Occipital lobe (tissue), 2 donors: ENCODE measurements around the gene TRPM3. TPM values are rescaled to one million over a fixed set of nuclear protein-coding genes. Genes with fewer than 3 reads are reported as not detected.

Experiments
- DNase-seq: peaks from one replicate; lab custom pipeline; 2025; lab: John Stamatoyannopoulos, UW
- total RNA-seq: library from RNA; depleted of rRNA; stranded (reverse); fragments of >200 nt; gene quantifications from one replicate; pipeline ENCODE4 v1.2.3, GENCODE V29; 2014

The TRPM3 gene
- total RNA-seq, 1 donor from 2014 or later, result 20.6 TPM

GRCh38 chr9:70893580-70894122 is 227.8 kb downstream of the TRPM3 start:
- DNase-seq, result no peak

GRCh38 chr9:70888471-70888870 is 232.9 kb downstream of the TRPM3 start:
- DNase-seq, result no peak

GRCh38 chr9:70887826-70888225 is 233.6 kb downstream of the TRPM3 start:
- no peak for DNase-seq

- DNase-seq, result no peak
Observed at GRCh38 chr9:70883963-70884793, 237.2 kb downstream of the TRPM3 start.

GRCh38 chr9:70883056-70883455 is 238.4 kb downstream of the TRPM3 start:
- DNase-seq, result no peak

GRCh38 chr9:70881333-70881732 is 240.1 kb downstream of the TRPM3 start:
- no peak for DNase-seq

GRCh38 chr9:70880535-70880934 is 240.9 kb downstream of the TRPM3 start:
- no peak for DNase-seq

GRCh38 chr9:70878576-70878975 is 242.8 kb downstream of the TRPM3 start:
- DNase-seq, result no peak

GRCh38 chr9:70874451-70874850 is 247.0 kb downstream of the TRPM3 start:
- DNase-seq, result no peak

GRCh38 chr9:70873506-70873905 is 247.9 kb downstream of the TRPM3 start:
- no peak for DNase-seq

GRCh38 chr9:70868661-70869652 is 252.5 kb downstream of the TRPM3 start:
- DNase-seq, result no peak

GRCh38 chr9:70868041-70868440 is 253.4 kb downstream of the TRPM3 start:
- DNase-seq, result no peak

- no peak for DNase-seq
Observed at GRCh38 chr9:70865471-70865870, 255.9 kb downstream of the TRPM3 start.

GRCh38 chr9:70861797-70862196 is 259.6 kb downstream of the TRPM3 start:
- DNase-seq, result no peak

- DNase-seq, result no peak
Observed at GRCh38 chr9:70861376-70861775, 260.0 kb downstream of the TRPM3 start.

- no peak for DNase-seq
Observed at GRCh38 chr9:70859694-70860093, 261.7 kb downstream of the TRPM3 start.

- no peak for DNase-seq
Observed at GRCh38 chr9:70856411-70856810, 265.0 kb downstream of the TRPM3 start.

- DNase-seq, result no peak
Observed at GRCh38 chr9:70852711-70853240, 268.6 kb downstream of the TRPM3 start.

GRCh38 chr9:70840266-70840665 is 281.2 kb downstream of the TRPM3 start:
- no peak for DNase-seq

- no peak for DNase-seq
Observed at GRCh38 chr9:70835323-70835722, 286.1 kb downstream of the TRPM3 start.

GRCh38 chr9:70832492-70832891 is 288.9 kb downstream of the TRPM3 start:
- DNase-seq, result no peak

GRCh38 chr9:70830618-70831017 is 290.8 kb downstream of the TRPM3 start:
- no peak for DNase-seq
